ENCODE data around the gene OXTR.

DNA sequence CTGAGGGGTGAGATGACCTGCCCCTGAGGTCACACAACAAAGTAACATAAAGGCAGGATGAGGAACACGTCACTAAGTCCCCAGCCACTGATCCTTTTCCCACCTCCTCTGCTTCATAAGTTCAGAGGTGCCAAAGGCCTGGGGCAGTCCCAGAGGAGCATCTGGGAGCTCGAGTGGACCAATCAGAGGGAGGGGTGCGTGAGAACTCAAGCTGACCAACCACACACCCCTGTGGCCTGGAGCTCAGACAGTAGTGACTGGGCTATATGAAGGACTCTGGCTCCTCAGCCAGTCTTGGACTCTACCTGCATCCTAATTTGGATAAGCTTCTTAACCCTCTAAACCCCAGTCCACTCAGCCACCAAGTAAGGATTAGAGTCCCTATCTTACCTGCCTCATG lies 63.8 kb downstream of the OXTR start:
- TF ChIP-seq SIN3A (IDR thresholded peaks at IDR 0.05; ENCODE audit: borderline replicate concordance, insufficient read depth, low read length), result no peak
- no peak for TF ChIP-seq REST (IDR thresholded peaks at IDR 0.05; ENCODE audit: insufficient read depth in 1 of 2, low read depth in 2 of 2, low read length in 2 of 2)
